Colonic mucosa (tissue), 4 donors: ENCODE data around the gene C20orf96. TPM values are rescaled to one million over a fixed set of nuclear protein-coding genes. Genes with fewer than 3 reads are reported as not detected.

Experiments used
- DNase-seq: peaks from one replicate; pipeline ENCODE4 v3.0.0-alpha.2; 2020
- H3K27ac ChIP-seq: fragments of 200-600 bp; one replicate; pipeline ENCODE4 v1.8.0; 2021
- H3K27me3 ChIP-seq: fragments of 200-600 bp; one replicate; pipeline ENCODE4 v1.8.0; 2021
- H3K36me3 ChIP-seq: fragments of 200-600 bp; one replicate; pipeline ENCODE4 v1.8.0; 2021
- H3K4me1 ChIP-seq: fragments of 200-600 bp; one replicate; pipeline ENCODE4 v1.8.0; 2021; ENCODE audit warnings: mild to moderate bottlenecking
- H3K4me3 ChIP-seq: fragments of 200-600 bp; one replicate; pipeline ENCODE4 v1.8.0; 2021
- H3K9ac ChIP-seq, 2 donors: one replicate each; pipeline ENCODE4 v1.7.0; 2013; ENCODE audit warnings: control low read depth in 2 of 2, low read depth in 2 of 2, low read length in 2 of 2
- H3K9me3 ChIP-seq: fragments of 200-600 bp; one replicate; pipeline ENCODE4 v1.8.0; 2021
- intact Hi-C: fragments of 100-400 bp; cut with DNase I; formaldehyde crosslinking; loops from one replicate; pipeline ENCODE4 v1.14.1; 2022
- total RNA-seq, 2 donors: library from RNA; stranded (reverse); fragmentation: NEBNext Ultra II Directional in 1 of 2; extraction: Animal tissue kit (Norgen Biotek cat#: 25700) in 1 of 2; gene quantifications; one replicate each; pipeline ENCODE4 v1.2.1, GENCODE V29; 2021
- TF ChIP-seq, protein P1 (sequence below): fragments of 200-600 bp; IDR thresholded peaks from one replicate; pipeline ENCODE4 v1.8.0; 2022; ENCODE audit warnings: antibody characterized with exemption, mild to moderate bottlenecking
- donor health status: healthy.
- donor health status: DM: no; HTN: no; CAD: no.
- donor health status: DM: no; HTN: no; CAD: no.

C20orf96 gene
- total RNA-seq, 2 donors from 2014 or later: 7.9 to 8.2 TPM

DNA sequence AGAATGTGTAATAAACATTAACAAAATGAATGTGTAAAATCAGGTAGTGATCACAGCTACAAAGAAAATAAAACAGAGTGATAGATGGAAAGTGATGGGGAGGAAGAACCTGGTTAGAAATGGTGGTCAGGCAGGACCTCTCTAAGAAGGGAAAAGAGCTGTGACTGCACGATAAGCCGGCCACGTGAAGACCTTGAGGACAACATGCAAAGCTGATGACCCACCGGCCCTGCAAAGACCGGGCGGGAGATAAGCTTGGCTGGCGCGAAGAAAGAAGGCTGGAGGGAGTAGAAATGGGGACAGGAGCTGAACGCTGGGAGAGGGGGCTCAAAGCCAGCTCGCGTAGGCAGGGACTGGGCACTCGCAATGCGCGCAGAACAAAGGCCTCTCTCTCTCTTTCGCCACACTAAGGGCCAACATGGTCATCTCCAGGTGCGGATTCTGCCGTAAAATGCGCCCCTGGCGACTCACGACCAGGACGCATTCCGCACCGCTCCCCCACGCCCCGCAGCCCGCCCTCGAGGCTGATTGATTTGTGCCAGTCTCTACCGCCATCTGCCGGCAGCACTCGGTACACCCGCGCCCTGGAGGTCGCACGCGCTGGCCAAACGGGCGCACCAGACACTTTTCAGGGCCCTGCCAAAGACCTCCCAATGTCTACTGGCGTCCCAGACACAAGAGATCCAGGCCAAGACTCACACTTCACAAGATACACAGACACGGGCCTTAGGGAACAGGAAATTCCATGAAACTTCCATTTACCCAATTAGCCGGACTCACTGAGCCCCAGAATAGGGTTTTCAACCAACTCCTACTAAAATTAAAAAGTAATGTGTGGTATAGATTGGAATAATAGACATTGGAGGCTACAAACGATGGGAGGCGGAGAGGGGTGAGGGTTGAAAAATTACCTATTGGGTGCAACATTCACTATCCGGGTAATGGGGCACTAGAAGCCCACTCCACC, 23.7 kb downstream of the C20orf96 start:
- TF ChIP-seq, protein P1, sequence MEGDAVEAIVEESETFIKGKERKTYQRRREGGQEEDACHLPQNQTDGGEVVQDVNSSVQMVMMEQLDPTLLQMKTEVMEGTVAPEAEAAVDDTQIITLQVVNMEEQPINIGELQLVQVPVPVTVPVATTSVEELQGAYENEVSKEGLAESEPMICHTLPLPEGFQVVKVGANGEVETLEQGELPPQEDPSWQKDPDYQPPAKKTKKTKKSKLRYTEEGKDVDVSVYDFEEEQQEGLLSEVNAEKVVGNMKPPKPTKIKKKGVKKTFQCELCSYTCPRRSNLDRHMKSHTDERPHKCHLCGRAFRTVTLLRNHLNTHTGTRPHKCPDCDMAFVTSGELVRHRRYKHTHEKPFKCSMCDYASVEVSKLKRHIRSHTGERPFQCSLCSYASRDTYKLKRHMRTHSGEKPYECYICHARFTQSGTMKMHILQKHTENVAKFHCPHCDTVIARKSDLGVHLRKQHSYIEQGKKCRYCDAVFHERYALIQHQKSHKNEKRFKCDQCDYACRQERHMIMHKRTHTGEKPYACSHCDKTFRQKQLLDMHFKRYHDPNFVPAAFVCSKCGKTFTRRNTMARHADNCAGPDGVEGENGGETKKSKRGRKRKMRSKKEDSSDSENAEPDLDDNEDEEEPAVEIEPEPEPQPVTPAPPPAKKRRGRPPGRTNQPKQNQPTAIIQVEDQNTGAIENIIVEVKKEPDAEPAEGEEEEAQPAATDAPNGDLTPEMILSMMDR: peak; percentile 97
- H3K9me3 ChIP-seq: no peaks in the 10 kb centered on the region
- no peaks in the 10 kb centered on the region for H3K36me3 ChIP-seq
- peak overlapping the region; percentile 44 for H3K4me3 ChIP-seq
- no peaks in the 10 kb centered on the region for H3K4me1 ChIP-seq
- peak; percentile 87 for DNase-seq
- H3K27me3 ChIP-seq: no peaks in the 10 kb centered on the region
- H3K27ac ChIP-seq: no peak overlapping the region
- intact Hi-C loops: no loop called here
- peak overlapping the region; percentile 6 to 68 for H3K9ac ChIP-seq

DNA sequence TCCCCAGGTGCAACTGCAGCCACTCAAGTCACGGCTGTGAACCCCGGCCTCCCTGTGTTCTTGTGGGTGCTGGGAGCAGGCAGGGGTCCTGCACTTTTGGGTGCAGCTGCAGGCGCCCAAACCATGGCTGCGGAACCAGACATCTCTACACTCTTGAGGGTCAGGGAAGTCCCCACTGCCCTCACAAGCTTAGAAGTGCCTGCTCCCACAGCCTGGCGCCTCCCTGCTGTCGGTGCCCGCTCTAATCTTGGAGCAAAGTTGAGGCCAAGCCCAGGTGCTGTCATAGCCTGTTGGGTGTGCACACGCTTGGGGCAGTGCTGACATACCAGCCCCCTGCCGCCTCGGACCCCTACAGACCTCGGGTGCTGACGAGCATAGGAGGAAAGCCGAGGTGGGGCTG, 26.8 kb downstream of the C20orf96 start:
- Histone ChIP-seq H3K27ac (no peak overlapping the region), H3K4me1 (no peaks in the 10 kb centered on the region), H3K9me3 (no peaks in the 10 kb centered on the region), H3K4me3 (no peak overlapping the region), H3K9ac (no peak overlapping the region), H3K27me3 (no peaks in the 10 kb centered on the region), H3K36me3 (no peaks in the 10 kb centered on the region)
- TF ChIP-seq, protein P1: no peak
- no peak for DNase-seq
- intact Hi-C loops: no loop called here

DNA sequence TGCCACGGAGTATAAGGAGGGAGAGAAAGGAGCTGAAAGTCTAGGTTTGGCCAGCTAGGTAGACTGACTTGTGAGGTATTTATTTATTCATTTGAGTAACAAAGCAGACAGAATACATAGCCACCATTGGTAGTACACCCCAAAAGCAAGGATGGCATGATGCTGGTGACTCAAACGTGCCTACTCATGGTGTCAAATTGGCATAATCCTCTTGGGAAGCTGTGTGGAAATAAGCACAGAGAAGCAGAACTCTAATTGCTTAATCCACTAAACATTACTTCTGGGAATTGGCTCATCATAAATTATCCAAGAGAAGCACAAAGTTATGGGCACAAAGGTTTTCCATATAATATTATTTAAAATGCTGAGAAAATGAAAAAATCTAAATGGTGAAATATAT, 30.6 kb downstream of the C20orf96 start:
- no peaks in the 10 kb centered on the region for H3K36me3 ChIP-seq
- H3K27me3 ChIP-seq: no peaks in the 10 kb centered on the region
- H3K4me1 ChIP-seq: no peaks in the 10 kb centered on the region
- H3K9ac ChIP-seq: no peak overlapping the region
- TF ChIP-seq, protein P1: no peak
- no peak for DNase-seq
- no peak overlapping the region for H3K4me3 ChIP-seq
- no peaks in the 10 kb centered on the region for H3K9me3 ChIP-seq
- H3K27ac ChIP-seq: no peak overlapping the region
- intact Hi-C loops: no loop called here

DNA sequence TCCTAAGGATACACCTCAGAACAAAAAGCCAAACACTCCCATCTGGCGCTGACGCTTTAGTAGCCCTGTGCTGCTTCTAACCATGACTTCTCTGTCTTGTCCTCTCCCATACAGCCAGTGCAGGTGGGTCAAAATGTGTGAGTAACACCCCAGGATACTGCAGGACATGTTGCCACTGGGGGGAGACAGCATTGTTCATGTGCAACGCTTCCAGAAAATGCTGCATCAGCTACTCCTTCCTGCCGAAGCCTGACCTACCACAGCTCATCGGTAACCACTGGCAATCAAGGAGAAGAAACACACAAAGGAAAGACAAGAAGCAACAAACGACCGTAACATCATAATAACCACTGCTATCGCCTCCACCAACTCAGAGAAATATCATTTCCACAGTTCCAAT, 31.6 kb downstream of the C20orf96 start:
- Histone ChIP-seq H3K27me3 (no peaks in the 10 kb centered on the region), H3K27ac (no peak overlapping the region), H3K9ac (no peak overlapping the region), H3K9me3 (no peaks in the 10 kb centered on the region), H3K4me3 (no peak overlapping the region), H3K36me3 (no peaks in the 10 kb centered on the region), H3K4me1 (no peaks in the 10 kb centered on the region)
- TF ChIP-seq, protein P1: no peak
- intact Hi-C loops: no loop called here
- no peak for DNase-seq

DNA sequence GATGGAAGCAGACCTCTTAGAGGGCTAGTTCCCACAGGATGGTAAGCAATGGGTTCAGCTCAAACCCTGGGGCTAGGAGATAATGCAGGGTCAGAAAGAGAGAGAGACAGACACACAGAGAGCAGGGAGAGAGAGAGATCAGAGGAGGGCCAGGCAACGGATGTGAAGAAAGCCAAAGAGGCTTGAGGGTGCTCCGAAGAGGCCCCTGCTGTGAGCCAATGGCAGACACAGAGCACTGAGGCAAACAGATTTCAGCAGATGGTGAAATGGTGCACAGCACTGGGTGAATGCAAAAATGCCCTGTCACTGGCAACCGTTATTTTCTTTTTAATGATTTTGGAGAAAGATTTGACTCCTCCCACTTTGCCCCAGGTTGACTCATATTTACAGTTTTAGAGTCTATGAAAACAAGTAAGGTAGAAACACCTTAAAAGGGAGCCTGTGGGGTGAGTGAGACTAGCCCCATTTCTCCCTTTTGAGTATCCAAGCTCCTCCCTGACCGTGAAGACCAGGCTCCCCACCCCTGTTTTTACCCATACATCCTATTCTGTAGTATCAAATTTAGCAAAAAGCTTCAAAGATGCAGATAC, 32.2 kb downstream of the C20orf96 start:
- Histone ChIP-seq H3K27me3 (no peaks in the 10 kb centered on the region), H3K36me3 (no peaks in the 10 kb centered on the region), H3K27ac (no peak overlapping the region), H3K4me1 (no peaks in the 10 kb centered on the region), H3K9me3 (no peaks in the 10 kb centered on the region), H3K9ac (no peak overlapping the region), H3K4me3 (no peak overlapping the region)
- TF ChIP-seq, protein P1: no peak
- no peak for DNase-seq
- intact Hi-C loops: no loop called here
